Panc1 (cell line): ENCODE results near the gene ANTXR2. TPM values are rescaled to one million over a fixed set of nuclear protein-coding genes. Genes with fewer than 3 reads are reported as not detected.
"Not testable (repeated sequence)": the region's sequence is repeated elsewhere in the genome, so short reads cannot be mapped to it uniquely, and the experiment has no call there.

Experiments
- ATAC-seq: fragments of 200-7000 bp; cut with Tn5 transposase; 2 replicates; pipeline ENCODE4 v1.9.1; 2020; ENCODE audit warnings: mild to moderate bottlenecking, moderate library complexity
- BruUV-seq: library from RNA; stranded (reverse); fragments of 400-500 nt; replicated peaks from 2 replicates; lab custom pipeline; 2021; lab: Mats Ljungman, UMichigan
- CTCF ChIA-PET: fragments of 300-600 bp; sonication (Branson Sonifier 250); formaldehyde crosslinking; loops from one replicate; lab custom pipeline; 2022; ENCODE audit warnings: antibody characterized with exemption; lab: Charles Lee
- POLR2A ChIA-PET: fragments of 300-600 bp; sonication (Branson Sonifier 250); formaldehyde crosslinking; loops from one replicate; lab custom pipeline; 2022; ENCODE audit warnings: antibody characterized with exemption; lab: Charles Lee
- DNase-seq: peaks from one replicate; pipeline ENCODE4 v3.0.0-alpha.2; 2010; ENCODE audit warnings: low read depth, low spot score
- H3K27ac ChIP-seq: 2 replicates; pipeline ENCODE4 v1.5.1; 2011; ENCODE audit warnings: mild to moderate bottlenecking, low read length, inconsistent platforms
- H3K27me3 ChIP-seq: fragments of 200-500 bp; sonication (Bioruptor generic); 2 replicates; pipeline ENCODE4 v1.6.0; 2014; ENCODE audit warnings: low read length, inconsistent platforms; ENCODE audit not compliant: control insufficient read depth, insufficient read depth
- H3K36me3 ChIP-seq: fragments of 200-500 bp; sonication (Bioruptor generic); 2 replicates; pipeline ENCODE4 v1.5.1; 2014; ENCODE audit warnings: inconsistent platforms, mild to moderate bottlenecking, low read length, moderate library complexity; ENCODE audit not compliant: control insufficient read depth, insufficient read depth
- H3K4me1 ChIP-seq: 2 replicates; pipeline ENCODE4 v1.5.1; 2011; ENCODE audit warnings: inconsistent platforms, mild to moderate bottlenecking, low read length, moderate library complexity; ENCODE audit not compliant: control insufficient read depth, insufficient read depth
- H3K4me3 ChIP-seq, 2 experiments: 2 replicates each; pipeline ENCODE4 v1.5.1; 2011 to 2012; ENCODE audit warnings: low read depth in 2 of 2, low read length in 2 of 2, mild to moderate bottlenecking in 2 of 2, inconsistent platforms in 1 of 2, moderate library complexity in 1 of 2
- H3K9me3 ChIP-seq: fragments of 200-500 bp; sonication (Bioruptor generic); 2 replicates; pipeline ENCODE4 v1.5.1; 2014; ENCODE audit warnings: low read depth, mild to moderate bottlenecking, inconsistent platforms, low read length, moderate library complexity; ENCODE audit not compliant: control insufficient read depth, insufficient read depth
- CTCF ChIP-seq: fragments of 450-650 bp; IDR thresholded peaks from 2 replicates; pipeline ENCODE4 v1.5.1; 2017; ENCODE audit warnings: mild to moderate bottlenecking
- POLR2AphosphoS5 ChIP-seq: IDR thresholded peaks from 2 replicates; pipeline ENCODE4 v1.6.1; 2012; ENCODE audit warnings: mild to moderate bottlenecking, low read depth, low read length, moderate library complexity
- SIN3A ChIP-seq: IDR thresholded peaks from 2 replicates; pipeline ENCODE4 v1.6.1; 2012; ENCODE audit warnings: low read depth, mild to moderate bottlenecking, low read length, moderate library complexity, borderline replicate concordance; ENCODE audit not compliant: insufficient read depth
- TCF7L2 ChIP-seq: IDR thresholded peaks from 2 replicates; pipeline ENCODE4 v1.6.1; 2011; ENCODE audit warnings: mild to moderate bottlenecking, low read depth, low read length, inconsistent platforms
- in situ Hi-C: cut with HindIII; loops from 2 replicates; pipeline ENCODE4 v1.10.0; 2016; ENCODE audit warnings: low sequenced_read_pairs, low pct_unique_long_range_greater_than_20kb
- intact Hi-C: fragments of 100-400 bp; cut with micrococcal nuclease; formaldehyde crosslinking; loops from one replicate; pipeline ENCODE4 v1.10.0; 2022; ENCODE audit not compliant: unreplicated experiment
- total RNA-seq: library from RNA; stranded (reverse); gene quantifications from one replicate; pipeline ENCODE4 v1.2.1, GENCODE V29; 2021; ENCODE audit not compliant: unreplicated experiment
- TF ChIP-seq, protein P1 (sequence below), 2 experiments: IDR thresholded peaks; 2 replicates each; pipeline ENCODE4 v1.6.1; 2011 to 2012; ENCODE audit warnings: low read depth in 2 of 2, control low read depth in 1 of 2, low read length in 1 of 2, mild to moderate bottlenecking in 1 of 2, moderate library complexity in 1 of 2; ENCODE audit not compliant: insufficient read depth in 1 of 2

ANTXR2 gene
- total RNA-seq, 1 experiment from 2014 or later = 27.8 TPM

GRCh38 chr4:79897174-79897573 lies 175.9 kb downstream of the ANTXR2 start:
- no peak overlapping the region for H3K27ac ChIP-seq
- in situ Hi-C loops = no loop called here
- no TSS peak for BruUV-seq
- no peaks in the 10 kb centered on the region for H3K36me3 ChIP-seq
- ChIA-PET POLR2A (no interaction called here), CTCF (interaction anchor here (0.7 kb wide), 2 partner anchors 22 to 138 kb away, joined by 3 to 7 read pairs; no protein-coding TSS in a partner anchor)
- intact Hi-C loops = no loop called here
- DNase-seq (no peak), ATAC-seq (no peak)
- no peaks in the 10 kb centered on the region for H3K4me1 ChIP-seq
- no peak for TF ChIP-seq POLR2AphosphoS5
- TF ChIP-seq, protein P1, sequence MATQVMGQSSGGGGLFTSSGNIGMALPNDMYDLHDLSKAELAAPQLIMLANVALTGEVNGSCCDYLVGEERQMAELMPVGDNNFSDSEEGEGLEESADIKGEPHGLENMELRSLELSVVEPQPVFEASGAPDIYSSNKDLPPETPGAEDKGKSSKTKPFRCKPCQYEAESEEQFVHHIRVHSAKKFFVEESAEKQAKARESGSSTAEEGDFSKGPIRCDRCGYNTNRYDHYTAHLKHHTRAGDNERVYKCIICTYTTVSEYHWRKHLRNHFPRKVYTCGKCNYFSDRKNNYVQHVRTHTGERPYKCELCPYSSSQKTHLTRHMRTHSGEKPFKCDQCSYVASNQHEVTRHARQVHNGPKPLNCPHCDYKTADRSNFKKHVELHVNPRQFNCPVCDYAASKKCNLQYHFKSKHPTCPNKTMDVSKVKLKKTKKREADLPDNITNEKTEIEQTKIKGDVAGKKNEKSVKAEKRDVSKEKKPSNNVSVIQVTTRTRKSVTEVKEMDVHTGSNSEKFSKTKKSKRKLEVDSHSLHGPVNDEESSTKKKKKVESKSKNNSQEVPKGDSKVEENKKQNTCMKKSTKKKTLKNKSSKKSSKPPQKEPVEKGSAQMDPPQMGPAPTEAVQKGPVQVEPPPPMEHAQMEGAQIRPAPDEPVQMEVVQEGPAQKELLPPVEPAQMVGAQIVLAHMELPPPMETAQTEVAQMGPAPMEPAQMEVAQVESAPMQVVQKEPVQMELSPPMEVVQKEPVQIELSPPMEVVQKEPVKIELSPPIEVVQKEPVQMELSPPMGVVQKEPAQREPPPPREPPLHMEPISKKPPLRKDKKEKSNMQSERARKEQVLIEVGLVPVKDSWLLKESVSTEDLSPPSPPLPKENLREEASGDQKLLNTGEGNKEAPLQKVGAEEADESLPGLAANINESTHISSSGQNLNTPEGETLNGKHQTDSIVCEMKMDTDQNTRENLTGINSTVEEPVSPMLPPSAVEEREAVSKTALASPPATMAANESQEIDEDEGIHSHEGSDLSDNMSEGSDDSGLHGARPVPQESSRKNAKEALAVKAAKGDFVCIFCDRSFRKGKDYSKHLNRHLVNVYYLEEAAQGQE (IDR thresholded peaks at IDR 0.05; ENCODE audit: insufficient read depth in 1 of 2, low read depth in 2 of 2, low read length in 1 of 2) = no peak
- TF ChIP-seq CTCF = no peak
- no peak for TF ChIP-seq SIN3A
- no peak for TF ChIP-seq TCF7L2
- H3K4me3 ChIP-seq = no peak overlapping the region
- no peaks in the 10 kb centered on the region for H3K27me3 ChIP-seq
- H3K9me3 ChIP-seq = no peaks in the 10 kb centered on the region

DNA sequence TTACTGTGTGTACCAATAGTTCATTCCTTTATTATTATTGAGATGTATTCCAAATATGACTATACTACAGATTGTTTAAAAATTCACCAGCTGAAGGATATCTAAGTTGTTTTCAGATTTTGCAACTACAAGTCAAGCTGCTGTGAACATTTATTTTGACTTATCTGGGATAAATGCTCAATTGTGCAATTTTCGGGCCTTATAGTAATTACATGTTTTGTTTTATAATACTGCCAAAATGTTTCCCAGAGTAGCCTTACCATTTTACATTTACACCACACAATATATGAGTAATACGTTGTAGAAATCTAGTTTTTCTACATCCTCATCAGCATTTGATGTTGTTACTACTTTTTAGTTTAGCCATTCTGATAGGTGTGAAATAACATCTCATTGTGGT lies 179.6 kb downstream of the ANTXR2 start:
- no peaks in the 10 kb centered on the region for H3K9me3 ChIP-seq
- no peaks in the 10 kb centered on the region for H3K4me1 ChIP-seq
- TF ChIP-seq POLR2AphosphoS5 = no peak
- TF ChIP-seq SIN3A = no peak
- no peak for TF ChIP-seq TCF7L2
- no peak for TF ChIP-seq CTCF
- TF ChIP-seq, protein P1 (IDR thresholded peaks at IDR 0.05; ENCODE audit: insufficient read depth in 1 of 2, low read depth in 2 of 2, low read length in 1 of 2) = no peak
- ChIA-PET CTCF (no interaction called here), POLR2A (no interaction called here)
- in situ Hi-C loops = no loop called here
- intact Hi-C loops = no loop called here
- ATAC-seq (no peak), DNase-seq (no peak)
- no TSS peak for BruUV-seq
- no peak overlapping the region for H3K27ac ChIP-seq
- no peak overlapping the region for H3K4me3 ChIP-seq
- H3K27me3 ChIP-seq = no peaks in the 10 kb centered on the region
- no peaks in the 10 kb centered on the region for H3K36me3 ChIP-seq

DNA sequence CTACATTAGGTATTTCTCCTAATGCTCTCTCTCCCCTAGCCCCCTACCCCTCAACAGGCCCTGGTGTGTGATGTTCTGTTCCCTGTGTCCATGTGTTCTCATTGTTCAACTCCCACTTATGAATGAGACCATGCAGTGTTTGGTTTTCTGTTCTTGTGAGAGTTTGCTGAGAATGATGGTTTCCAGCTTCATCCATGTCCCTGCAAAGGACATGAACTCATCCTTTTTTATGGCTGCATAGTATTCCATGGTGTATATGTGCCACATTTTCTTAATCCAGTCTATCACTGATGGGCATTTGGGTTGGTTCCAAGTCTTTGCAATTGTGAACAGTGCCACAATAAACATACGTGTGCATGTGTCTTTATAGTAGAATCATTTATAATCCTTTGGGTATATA lies 184.0 kb downstream of the ANTXR2 start:
- H3K4me3 ChIP-seq, H3K4me1 ChIP-seq, H3K27ac ChIP-seq, intact Hi-C loops, DNase-seq, POLR2A ChIA-PET, CTCF ChIA-PET, in situ Hi-C loops, H3K36me3 ChIP-seq, H3K27me3 ChIP-seq, BruUV-seq, H3K9me3 ChIP-seq, ATAC-seq: not testable (repeated sequence)
